HG02623 (cell line): ENCODE data around the gene OVCA2.

Experiments
- ATAC-seq: cut with Tn5 transposase; IDR thresholded peaks from one replicate; pipeline ENCODE4 v1.9.1; 2021; ENCODE audit warnings: moderate library complexity; ENCODE audit not compliant: unreplicated experiment

OVCA2 gene

GRCh38 chr17:2053380-2054261 lies 11.8 kb downstream of the OVCA2 start:
- ATAC-seq = no peak

- no peak for ATAC-seq
These were observed 12.4 kb downstream of the OVCA2 start for GRCh38 chr17:2054262-2054511.

DNA sequence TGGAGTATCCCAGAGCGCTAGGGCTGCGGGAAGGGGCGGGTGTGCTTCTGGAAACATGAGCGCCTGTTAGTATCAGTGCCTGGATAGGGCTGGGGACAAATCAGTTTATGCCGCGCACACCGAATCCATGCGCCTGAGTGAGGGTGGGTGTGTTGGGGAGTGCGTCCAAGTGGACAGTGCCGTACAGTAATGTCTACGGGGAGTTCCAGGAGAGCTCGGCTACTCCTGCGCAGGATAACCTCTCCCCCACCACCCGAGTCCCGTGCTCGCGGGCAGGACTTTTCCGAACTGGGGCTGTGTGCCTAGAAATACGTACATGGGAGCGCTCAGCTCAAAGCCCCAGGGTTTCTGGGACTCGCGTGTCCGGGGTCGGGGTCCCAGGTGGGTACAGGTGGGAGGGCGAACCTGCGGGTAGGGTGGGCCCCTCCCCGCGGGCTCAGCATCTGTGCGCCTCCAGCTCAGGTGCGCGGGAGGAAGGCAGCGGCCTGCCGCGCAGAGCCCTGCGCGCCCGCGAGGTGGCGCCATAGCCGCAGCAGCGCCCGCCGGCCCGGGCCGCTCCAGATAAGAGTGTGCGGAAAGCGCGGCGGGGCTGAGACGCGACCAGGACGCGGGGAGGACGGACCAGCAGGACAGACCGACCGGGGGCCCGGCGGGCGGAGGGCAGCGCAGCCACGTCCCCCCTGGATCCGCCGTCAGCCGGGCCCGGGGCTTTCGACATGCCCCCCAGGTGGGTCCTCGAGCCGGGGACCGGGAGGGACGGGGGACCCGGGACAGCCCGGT lies 12.9 kb downstream of the OVCA2 start, which contains the start of gene HIC1:
HIC1 (plus strand) TSS at position 592 of the 780 bp plus-strand sequence. CDS start 1,588 bp downstream, outside the sequence.
- no peak for ATAC-seq

GRCh38 chr17:2055292-2056205 lies 13.7 kb downstream of the OVCA2 start:
- no peak for ATAC-seq

- no peak for ATAC-seq
These were observed 14.7 kb downstream of the OVCA2 start for GRCh38 chr17:2056206-2057174.

GRCh38 chr17:2057175-2057759 lies 15.4 kb downstream of the OVCA2 start:
- no peak for ATAC-seq

GRCh38 chr17:2057760-2058585 lies 16.2 kb downstream of the OVCA2 start:
- no peak for ATAC-seq

- ATAC-seq = no peak
These were observed 17.0 kb downstream of the OVCA2 start for GRCh38 chr17:2058586-2059546.

GRCh38 chr17:2059547-2060384 lies 17.9 kb downstream of the OVCA2 start:
- ATAC-seq = no peak

- no peak for ATAC-seq
These were observed 18.5 kb downstream of the OVCA2 start for GRCh38 chr17:2060385-2060658.

DNA sequence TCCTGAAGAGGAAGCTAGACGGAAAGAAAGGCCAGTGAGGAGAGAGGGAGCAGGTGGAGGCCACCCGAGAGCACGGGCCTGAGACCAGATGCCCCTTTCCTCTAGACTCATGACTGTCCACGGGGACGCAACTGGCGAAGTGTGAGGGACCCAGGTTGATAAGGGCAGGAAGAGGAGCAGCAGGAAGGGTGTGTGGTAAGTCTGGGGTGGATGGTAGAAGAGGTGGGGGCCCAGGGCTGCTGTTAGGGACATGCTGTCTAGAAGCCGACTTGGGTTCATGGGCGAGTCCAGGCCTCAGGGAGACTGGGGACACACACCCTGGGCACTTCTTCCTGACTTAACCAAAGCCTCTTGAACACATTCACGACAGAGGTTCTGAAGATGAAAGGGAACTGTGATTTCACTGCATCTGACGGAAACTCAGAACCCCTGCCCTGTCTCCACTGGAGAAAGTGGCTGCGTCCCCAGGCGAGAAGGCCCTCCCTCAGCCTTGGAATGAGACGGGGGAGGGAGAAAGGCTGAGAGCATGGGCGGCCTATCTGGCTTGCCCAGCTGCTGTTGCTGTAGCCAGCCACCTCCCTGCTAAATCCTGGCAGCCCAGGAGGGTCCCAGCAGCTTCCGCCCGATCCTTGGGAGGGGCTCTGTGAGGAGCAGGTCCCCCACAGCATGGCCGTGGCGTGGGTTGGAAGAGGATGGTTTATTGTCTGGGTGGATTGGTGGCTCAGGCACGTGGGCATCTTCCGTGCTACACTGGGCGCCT lies 19.0 kb downstream of the OVCA2 start:
- no peak for ATAC-seq

GRCh38 chr17:2061441-2061958 lies 19.7 kb downstream of the OVCA2 start:
- no peak for ATAC-seq

DNA sequence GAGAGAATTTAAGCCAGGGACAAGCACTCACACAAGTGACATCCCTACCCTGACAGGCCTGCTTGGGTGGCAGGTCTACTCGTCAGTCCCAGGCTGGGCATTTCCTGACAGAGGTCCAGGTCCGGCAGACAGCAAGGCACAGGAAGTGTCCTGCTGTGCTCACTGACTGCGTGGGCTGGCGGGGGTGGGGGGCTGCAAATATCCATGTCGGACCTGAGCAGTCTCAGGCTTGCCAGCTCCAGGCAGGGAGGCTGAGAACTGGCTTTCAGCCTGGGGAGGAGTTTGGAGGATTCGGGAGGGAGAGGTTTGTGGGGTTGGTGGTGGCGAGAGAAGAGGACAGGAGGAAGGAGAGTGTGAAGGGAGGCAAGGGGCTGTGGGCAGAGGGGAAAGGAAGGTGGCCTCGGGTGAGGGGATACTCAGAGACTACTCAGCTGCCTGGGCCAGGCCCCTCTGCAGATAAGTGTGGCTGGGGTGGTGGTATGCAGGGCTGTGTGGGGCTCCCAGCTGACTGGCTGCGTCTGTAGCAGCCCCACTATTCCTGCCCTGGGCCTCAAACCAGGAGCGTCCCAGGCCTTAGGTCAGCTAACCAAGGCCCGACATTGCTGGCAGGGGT lies 20.9 kb downstream of the OVCA2 start:
- no peak for ATAC-seq

DNA sequence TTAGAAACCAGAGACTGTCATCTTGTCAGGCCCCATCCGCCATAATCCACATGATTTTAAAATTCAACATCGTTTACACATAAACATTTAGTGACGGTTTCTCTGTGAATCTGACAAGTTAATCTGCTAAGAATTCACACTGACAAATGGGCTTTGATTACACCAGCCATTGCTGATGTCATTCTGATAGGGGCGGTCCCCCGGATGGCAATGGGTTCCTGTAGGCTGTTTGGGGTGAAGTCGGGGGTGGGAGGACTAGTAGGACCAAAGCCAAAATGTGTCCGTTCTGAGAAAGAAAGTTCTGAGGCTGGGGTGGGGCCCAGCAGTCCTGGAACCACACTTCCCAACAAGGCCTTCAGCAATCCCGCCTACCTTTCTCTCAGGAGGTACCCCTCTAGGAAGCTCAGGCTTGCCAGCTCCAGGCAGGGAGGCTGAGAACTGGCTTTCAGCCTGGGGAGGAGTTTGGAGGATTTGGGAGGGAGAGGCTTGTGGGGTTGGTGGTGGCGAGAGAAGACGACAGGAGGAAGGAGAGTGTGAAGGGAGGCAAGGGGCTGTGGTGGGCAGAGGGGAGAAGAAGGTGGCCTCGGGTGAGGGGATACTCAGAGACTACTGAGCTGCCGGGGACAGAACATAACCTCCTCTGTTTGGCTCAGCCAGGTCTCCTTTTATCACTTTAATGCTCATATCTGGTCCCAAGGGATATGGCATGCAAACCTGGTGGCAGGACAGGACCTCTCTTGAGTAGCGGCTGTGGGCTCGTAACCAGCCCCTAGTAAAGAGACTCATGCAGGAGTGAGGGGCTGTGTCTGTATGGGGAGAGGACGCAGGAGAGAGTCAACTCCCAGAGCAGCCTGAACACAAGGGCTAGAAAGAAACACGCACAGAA lies 21.7 kb downstream of the OVCA2 start:
- no peak for ATAC-seq

DNA sequence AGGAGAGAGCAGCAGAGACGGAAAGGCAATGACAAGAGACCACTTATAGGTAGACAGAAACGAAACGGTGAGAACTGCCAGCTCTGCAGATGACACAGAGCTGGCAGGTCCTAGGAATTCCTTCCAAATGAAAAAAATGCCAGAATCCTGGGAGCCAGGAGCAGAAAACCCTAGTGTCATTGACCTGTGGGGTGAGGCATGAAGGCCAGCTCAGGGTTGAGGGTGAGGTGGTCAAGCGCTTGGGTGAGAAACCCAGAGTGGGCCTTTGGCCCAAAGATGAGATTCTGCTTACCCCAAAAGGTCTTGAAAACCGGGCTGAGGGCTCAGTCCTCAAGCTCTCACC lies 22.3 kb downstream of the OVCA2 start:
- no peak for ATAC-seq
